H9 (cell line): ENCODE results near the gene PRKRA. TPM values are rescaled to one million over a fixed set of nuclear protein-coding genes. Genes with fewer than 3 reads are reported as not detected.

Experiments used
- DNase-seq: peaks from one replicate; pipeline ENCODE4 v3.0.0-alpha.2; 2017
- H2AFZ ChIP-seq: one replicate; pipeline ENCODE4 v1.6.1; 2013; ENCODE audit warnings: mild to moderate bottlenecking, low read length, control low read depth, moderate library complexity
- H2AK5ac ChIP-seq: 2 replicates; pipeline ENCODE4 v1.6.1; 2013; ENCODE audit warnings: low read length, control low read depth, mixed read lengths; ENCODE audit not compliant: insufficient read length
- H2BK120ac ChIP-seq: one replicate; pipeline ENCODE4 v1.6.1; 2013; ENCODE audit warnings: low read depth, mild to moderate bottlenecking, low read length, control low read depth, inconsistent platforms; ENCODE audit not compliant: poor library complexity, severe bottlenecking
- H2BK12ac ChIP-seq: 2 replicates; pipeline ENCODE4 v1.6.1; 2013; ENCODE audit warnings: low read length, control low read depth, mixed read lengths, low read depth; ENCODE audit not compliant: insufficient read length
- H2BK15ac ChIP-seq: 2 replicates; pipeline ENCODE4 v1.6.1; 2013; ENCODE audit warnings: low read depth, low read length, control low read depth
- H2BK20ac ChIP-seq: one replicate; pipeline ENCODE4 v1.6.1; 2013; ENCODE audit warnings: low read depth, mild to moderate bottlenecking, low read length, control low read depth, inconsistent platforms; ENCODE audit not compliant: poor library complexity, severe bottlenecking
- H2BK5ac ChIP-seq: 2 replicates; pipeline ENCODE4 v1.6.1; 2013; ENCODE audit warnings: low read length, control low read depth, mixed read lengths; ENCODE audit not compliant: insufficient read length
- H3K14ac ChIP-seq: 2 replicates; pipeline ENCODE4 v1.6.1; 2013; ENCODE audit warnings: low read length, control low read depth; ENCODE audit not compliant: insufficient read depth
- H3K18ac ChIP-seq: 2 replicates; pipeline ENCODE4 v1.6.1; 2013; ENCODE audit warnings: low read depth, mild to moderate bottlenecking, mixed read lengths, low read length, control low read depth; ENCODE audit not compliant: insufficient read length
- H3K23ac ChIP-seq: 2 replicates; pipeline ENCODE4 v1.6.1; 2013; ENCODE audit warnings: low read length, control low read depth, mixed read lengths, low read depth; ENCODE audit not compliant: insufficient read length
- H3K23me2 ChIP-seq: 2 replicates; pipeline ENCODE4 v1.6.1; 2013; ENCODE audit warnings: low read depth, mild to moderate bottlenecking, mixed read lengths, low read length, control low read depth; ENCODE audit not compliant: insufficient read length, poor library complexity, severe bottlenecking
- H3K27ac ChIP-seq: 2 replicates; pipeline ENCODE4 v1.5.1; 2013; ENCODE audit warnings: low read length, control low read depth, mixed read lengths, low read depth; ENCODE audit not compliant: insufficient read length
- H3K27me3 ChIP-seq: 2 replicates; pipeline ENCODE4 v1.6.1; 2013; ENCODE audit warnings: low read length, control low read depth, inconsistent platforms; ENCODE audit not compliant: insufficient read depth
- H3K4ac ChIP-seq: 2 replicates; pipeline ENCODE4 v1.6.1; 2013; ENCODE audit warnings: low read depth, mild to moderate bottlenecking, control low read depth, inconsistent platforms, low read length, moderate library complexity
- H3K4me1 ChIP-seq: 2 replicates; pipeline ENCODE4 v1.6.1; 2013; ENCODE audit warnings: low read length, control low read depth, inconsistent platforms; ENCODE audit not compliant: insufficient read depth
- H3K4me2 ChIP-seq: 2 replicates; pipeline ENCODE4 v1.6.1; 2013; ENCODE audit warnings: low read length, control low read depth, mixed read lengths; ENCODE audit not compliant: insufficient read length, insufficient read depth
- H3K56ac ChIP-seq: 2 replicates; pipeline ENCODE4 v1.6.1; 2013; ENCODE audit warnings: low read depth, mild to moderate bottlenecking, mixed read lengths, low read length, control low read depth; ENCODE audit not compliant: insufficient read length
- H3K79me1 ChIP-seq: 2 replicates; pipeline ENCODE4 v1.6.1; 2013; ENCODE audit warnings: low read depth, mild to moderate bottlenecking, moderate library complexity, low read length, control low read depth, inconsistent platforms; ENCODE audit not compliant: insufficient read depth, poor library complexity, severe bottlenecking
- H3K79me2 ChIP-seq: 2 replicates; pipeline ENCODE4 v1.6.1; 2013; ENCODE audit warnings: low read length, control low read depth, inconsistent platforms; ENCODE audit not compliant: insufficient read depth
- H3K9ac ChIP-seq: 2 replicates; pipeline ENCODE4 v1.6.1; 2013; ENCODE audit warnings: low read length, control low read depth, mixed read lengths; ENCODE audit not compliant: insufficient read length; ENCODE audit errors: extremely low read depth
- H3K9me3 ChIP-seq: one replicate; pipeline ENCODE4 v1.6.1; 2013; ENCODE audit warnings: low read depth, low read length, inconsistent platforms; ENCODE audit not compliant: control insufficient read depth
- H3T11ph ChIP-seq: one replicate; pipeline ENCODE4 v1.6.1; 2013; ENCODE audit warnings: mild to moderate bottlenecking, low read length, control low read depth, inconsistent platforms
- H4K20me1 ChIP-seq: one replicate; pipeline ENCODE4 v1.6.1; 2013; ENCODE audit not compliant: control insufficient read depth, insufficient read length, insufficient read depth
- H4K5ac ChIP-seq: 2 replicates; pipeline ENCODE4 v1.6.1; 2013; ENCODE audit warnings: low read depth, mild to moderate bottlenecking, mixed read lengths, low read length, control low read depth; ENCODE audit not compliant: insufficient read length
- H4K8ac ChIP-seq: replicated peaks from 2 replicates; pipeline ENCODE4 v1.6.1; 2013; ENCODE audit warnings: low read length, control low read depth, mixed read lengths, low read depth; ENCODE audit not compliant: insufficient read length
- H4K91ac ChIP-seq: 2 replicates; pipeline ENCODE4 v1.6.1; 2013; ENCODE audit warnings: low read depth, mild to moderate bottlenecking, moderate library complexity, mixed read lengths, low read length, control low read depth; ENCODE audit not compliant: insufficient read length
- H3K27ac Mint-ChIP-seq, 3 experiments: 2 replicates in 2 of 3; 3 replicates in 1 of 3; pipeline ENCODE4 v1.8.0; 2020 to 2021; ENCODE audit warnings: mixed read lengths in 3 of 3, mild to moderate bottlenecking in 1 of 3, moderate library complexity in 1 of 3
- H3K27me3 Mint-ChIP-seq: 2 replicates; pipeline ENCODE4 v1.8.0; 2021; ENCODE audit warnings: low read depth, mild to moderate bottlenecking, moderate library complexity, mixed read lengths
- H3K36me3 Mint-ChIP-seq, 3 experiments: 2 replicates in 2 of 3; 3 replicates in 1 of 3; pipeline ENCODE4 v1.8.0; 2020 to 2021; ENCODE audit warnings: low read depth in 3 of 3, mixed read lengths in 3 of 3; ENCODE audit not compliant: insufficient read depth in 1 of 3
- H3K4me1 Mint-ChIP-seq, 2 experiments: 2 replicates each; pipeline ENCODE4 v1.8.0; 2020; ENCODE audit warnings: mixed read lengths in 2 of 2
- H3K4me3 Mint-ChIP-seq, 2 experiments: 2 replicates in 1 of 2; 3 replicates in 1 of 2; pipeline ENCODE4 v1.8.0; 2020 to 2021; ENCODE audit warnings: mild to moderate bottlenecking in 2 of 2, mixed read lengths in 2 of 2, moderate library complexity in 1 of 2
- H3K9me3 Mint-ChIP-seq, 2 experiments: 2 replicates in 1 of 2; 3 replicates in 1 of 2; pipeline ENCODE4 v1.8.0; 2020; ENCODE audit warnings: mild to moderate bottlenecking in 2 of 2, mixed read lengths in 2 of 2, moderate library complexity in 1 of 2
- CTCF ChIP-seq: fragments of 200-600 bp; sonication (generic); conservative IDR thresholded peaks from 3 replicates; pipeline ENCODE4 v1.8.0; 2021; ENCODE audit warnings: antibody characterized with exemption, mild to moderate bottlenecking
- WGBS: extraction: QIAGEN DNeasy Blood & Tissue Kit; methylation state at CpG from one replicate; pipeline ENCODE4 v1.1.7; 2013; ENCODE audit warnings: missing lambda C conversion rate, low lambda C conversion rate, mixed read lengths; ENCODE audit not compliant: insufficient read length; ENCODE audit errors: extremely low coverage; 5-methylcytosine and 5-hydroxymethylcytosine counted together
- total RNA-seq: library from RNA; stranded (reverse); gene quantifications from 2 replicates; pipeline ENCODE4 v1.2.1, GENCODE V29; 2021

The PRKRA gene
- total RNA-seq, 1 experiment from 2014 or later = 61.5 TPM

DNA sequence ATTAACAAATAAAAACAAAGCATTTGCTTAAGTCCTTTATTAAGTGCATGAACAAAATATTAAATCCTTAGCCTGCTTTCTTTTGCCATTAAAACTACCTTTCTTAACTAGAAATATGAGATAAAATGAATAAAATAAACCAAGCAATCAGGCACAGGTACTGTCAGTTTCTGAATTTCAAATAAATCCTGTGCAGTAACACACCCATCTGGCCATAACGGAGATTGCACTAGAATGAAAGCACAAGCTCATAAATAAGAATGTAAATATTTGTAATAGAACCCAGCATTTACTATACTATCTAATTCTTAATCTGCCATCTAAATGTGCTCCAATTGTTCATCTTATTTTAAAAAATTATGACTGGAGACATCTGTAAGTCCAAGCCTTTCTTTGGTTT lies 31.9 kb downstream of the PRKRA start:
- Histone ChIP-seq H3K18ac (no peak overlapping the region), H2BK120ac (no peak overlapping the region), H3K9me3 (no peaks in the 10 kb centered on the region), H3K27me3 (no peaks in the 10 kb centered on the region), H4K91ac (no peak overlapping the region), H2BK12ac (no peak overlapping the region), H2AK5ac (no peak overlapping the region), H2BK5ac (no peak overlapping the region), H2BK15ac (no peak overlapping the region), H3K79me1 (no peaks in the 10 kb centered on the region), H2BK20ac (no peak overlapping the region), H3K79me2 (no peaks in the 10 kb centered on the region), H3K4me2 (no peak overlapping the region), H3K14ac (no peak overlapping the region), H3T11ph (no peak overlapping the region), H2AFZ (no peak overlapping the region), H4K8ac (no peak overlapping the region), H3K23ac (no peak overlapping the region), H3K23me2 (peaks cover 3% of the 10 kb centered on the region), H3K4ac (no peak overlapping the region), H4K20me1 (no peaks in the 10 kb centered on the region), H3K56ac (no peak overlapping the region), H4K5ac (no peak overlapping the region), H3K4me1 (no peaks in the 10 kb centered on the region), H3K9ac (no peak overlapping the region), H3K27ac (no peak overlapping the region)
- H3K4me1 Mint-ChIP-seq = peaks cover 10 to 12% of the 10 kb centered on the region in 2 experiments
- no peak overlapping the region for H3K4me3 Mint-ChIP-seq
- H3K36me3 Mint-ChIP-seq = no peaks in the 10 kb centered on the region; a peak in 1 of 7 replicates
- no peak for DNase-seq
- H3K27ac Mint-ChIP-seq = no peak overlapping the region
- no peak; the same call in 2 of the 3 replicates for TF ChIP-seq CTCF
- no CpG with 5 or more reads among the region's 1 CpG for WGBS
- H3K27me3 Mint-ChIP-seq = no peaks in the 10 kb centered on the region
- H3K9me3 Mint-ChIP-seq = no peaks in the 10 kb centered on the region
